PC-9 (cell line): ENCODE measurements around the gene CUL1. TPM values are rescaled to one million over a fixed set of nuclear protein-coding genes. Genes with fewer than 3 reads are reported as not detected.

ENCODE experiments used
- BruUV-seq: library from RNA; stranded (reverse); fragments of 400-500 nt; replicated peaks from 2 replicates; lab custom pipeline; 2021; lab: Mats Ljungman, UMichigan
- CTCF ChIA-PET: fragments of 300-600 bp; sonication (Branson Sonifier 250); formaldehyde crosslinking; loops from one replicate; lab custom pipeline; 2022; ENCODE audit warnings: antibody characterized with exemption; lab: Charles Lee
- POLR2A ChIA-PET: fragments of 300-600 bp; sonication (Branson Sonifier 250); formaldehyde crosslinking; loops from one replicate; lab custom pipeline; 2022; ENCODE audit warnings: antibody characterized with exemption; ENCODE audit not compliant: unreplicated experiment; lab: Charles Lee
- DNase-seq, 2 experiments: peaks; one replicate each; pipeline versions ENCODE4 v3.0.0 to v3.0.0-alpha.2; 2015 to 2022; ENCODE audit warnings: mixed read lengths in 1 of 2
- H2AFZ ChIP-seq: fragments of 200-600 bp; sonication (generic); 2 replicates; pipeline ENCODE4 v1.8.1; 2017; ENCODE audit warnings: antibody characterized with exemption
- H3F3A ChIP-seq: fragments of 200-600 bp; sonication (generic); 2 replicates; pipeline ENCODE4 v1.8.1; 2017; ENCODE audit warnings: antibody characterized with exemption, mild to moderate bottlenecking, low read depth; ENCODE audit not compliant: insufficient read depth
- H3K27ac ChIP-seq: fragments of 200-600 bp; sonication (generic); 2 replicates; pipeline ENCODE4 v1.6.1; 2016; ENCODE audit warnings: mixed run types
- H3K27me3 ChIP-seq: fragments of 200-600 bp; sonication (generic); 2 replicates; pipeline ENCODE4 v1.6.1; 2016; ENCODE audit warnings: low read depth, mixed run types; ENCODE audit not compliant: insufficient read depth
- H3K36me3 ChIP-seq: fragments of 200-600 bp; sonication (generic); 2 replicates; pipeline ENCODE4 v1.6.1; 2016; ENCODE audit warnings: low read depth, mixed run types
- H3K4me1 ChIP-seq: fragments of 200-600 bp; sonication (generic); replicated peaks from 2 replicates; pipeline ENCODE4 v1.6.1; 2016; ENCODE audit warnings: mixed run types; ENCODE audit not compliant: insufficient read depth
- H3K4me2 ChIP-seq: fragments of 200-600 bp; sonication (generic); 2 replicates; pipeline ENCODE4 v1.6.1; 2017; ENCODE audit warnings: mixed run types
- H3K4me3 ChIP-seq: fragments of 200-600 bp; sonication (generic); 2 replicates; pipeline ENCODE4 v1.6.1; 2016; ENCODE audit warnings: mixed run types
- H3K79me2 ChIP-seq: fragments of 200-600 bp; sonication (generic); 2 replicates; pipeline ENCODE4 v1.6.1; 2017; ENCODE audit warnings: low read depth, mixed run types
- H3K9me2 ChIP-seq: fragments of 200-600 bp; sonication (generic); 2 replicates; pipeline ENCODE4 v1.8.1; 2017; ENCODE audit warnings: mild to moderate bottlenecking; ENCODE audit not compliant: insufficient read depth
- H3K9me3 ChIP-seq: fragments of 200-600 bp; sonication (generic); 2 replicates; pipeline ENCODE4 v1.8.1; 2016; ENCODE audit warnings: low read depth; ENCODE audit not compliant: insufficient read depth
- H4K20me1 ChIP-seq: fragments of 200-600 bp; sonication (generic); 2 replicates; pipeline ENCODE4 v1.8.1; 2017; ENCODE audit not compliant: insufficient read depth
- EZH2 ChIP-seq: fragments of 200-600 bp; sonication (generic); IDR thresholded peaks from 2 replicates; pipeline ENCODE4 v1.8.0; 2017; ENCODE audit warnings: antibody characterized with exemption, low read depth
- intact Hi-C: fragments of 100-400 bp; cut with micrococcal nuclease; formaldehyde crosslinking; loops from one replicate; pipeline ENCODE4 v1.10.0; 2022; ENCODE audit not compliant: unreplicated experiment
- total RNA-seq: library from RNA; stranded (reverse); gene quantifications from 2 replicates; pipeline ENCODE4 v1.2.3, GENCODE V29; 2021
- TF ChIP-seq, protein P1 (sequence below): fragments of 200-600 bp; sonication (generic); conservative IDR thresholded peaks from 2 replicates; pipeline ENCODE4 v1.6.1; 2017; ENCODE audit warnings: mixed run types, antibody characterized with exemption, mild to moderate bottlenecking, moderate library complexity

The CUL1 gene
- total RNA-seq, 1 experiment from 2014 or later = 78.3 TPM

DNA sequence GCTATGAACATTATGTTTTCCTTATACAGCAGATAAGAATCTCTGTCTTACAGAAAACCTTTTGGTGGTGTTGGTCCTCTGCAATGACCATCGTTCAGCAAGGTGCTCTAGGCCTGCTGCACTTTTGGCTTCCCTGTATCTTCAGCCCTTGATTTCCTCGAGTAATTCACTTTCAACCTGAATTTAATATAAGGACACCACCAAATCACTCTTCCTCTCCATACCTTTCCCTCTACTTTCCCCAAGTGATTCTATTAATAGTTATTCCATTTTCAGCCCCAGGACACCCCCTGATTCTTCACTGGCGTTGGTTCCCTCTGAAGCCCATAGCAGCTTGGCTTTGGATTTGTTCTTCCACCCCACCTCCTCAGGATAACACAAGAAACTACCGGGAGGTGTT is 113.2 kb downstream of the CUL1 start:
- Histone ChIP-seq H3K4me2 (no peak overlapping the region), H3K9me3 (no peaks in the 10 kb centered on the region), H3K79me2 (no peaks in the 10 kb centered on the region), H3K36me3 (peaks cover 13% of the 10 kb centered on the region; the same call in 1 of the 2 replicates), H3K4me1 (no peaks in the 10 kb centered on the region), H2AFZ (no peak overlapping the region), H3K27ac (no peak overlapping the region), H3K27me3 (no peaks in the 10 kb centered on the region), H3K9me2 (no peaks in the 10 kb centered on the region), H3F3A (peaks cover 6% of the 10 kb centered on the region; the same call in 1 of the 2 replicates), H3K4me3 (no peak overlapping the region), H4K20me1 (0 out of 2 replicates have a peak, but pooled peaks cover 2% of the 10 kb centered on the region)
- intact Hi-C loops = no loop called here
- CTCF ChIA-PET = no interaction called here
- no TSS peak for BruUV-seq
- no peak for DNase-seq
- no peak for TF ChIP-seq EZH2
- TF ChIP-seq, protein P1, sequence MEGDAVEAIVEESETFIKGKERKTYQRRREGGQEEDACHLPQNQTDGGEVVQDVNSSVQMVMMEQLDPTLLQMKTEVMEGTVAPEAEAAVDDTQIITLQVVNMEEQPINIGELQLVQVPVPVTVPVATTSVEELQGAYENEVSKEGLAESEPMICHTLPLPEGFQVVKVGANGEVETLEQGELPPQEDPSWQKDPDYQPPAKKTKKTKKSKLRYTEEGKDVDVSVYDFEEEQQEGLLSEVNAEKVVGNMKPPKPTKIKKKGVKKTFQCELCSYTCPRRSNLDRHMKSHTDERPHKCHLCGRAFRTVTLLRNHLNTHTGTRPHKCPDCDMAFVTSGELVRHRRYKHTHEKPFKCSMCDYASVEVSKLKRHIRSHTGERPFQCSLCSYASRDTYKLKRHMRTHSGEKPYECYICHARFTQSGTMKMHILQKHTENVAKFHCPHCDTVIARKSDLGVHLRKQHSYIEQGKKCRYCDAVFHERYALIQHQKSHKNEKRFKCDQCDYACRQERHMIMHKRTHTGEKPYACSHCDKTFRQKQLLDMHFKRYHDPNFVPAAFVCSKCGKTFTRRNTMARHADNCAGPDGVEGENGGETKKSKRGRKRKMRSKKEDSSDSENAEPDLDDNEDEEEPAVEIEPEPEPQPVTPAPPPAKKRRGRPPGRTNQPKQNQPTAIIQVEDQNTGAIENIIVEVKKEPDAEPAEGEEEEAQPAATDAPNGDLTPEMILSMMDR = no peak
- POLR2A ChIA-PET = no interaction called here

DNA sequence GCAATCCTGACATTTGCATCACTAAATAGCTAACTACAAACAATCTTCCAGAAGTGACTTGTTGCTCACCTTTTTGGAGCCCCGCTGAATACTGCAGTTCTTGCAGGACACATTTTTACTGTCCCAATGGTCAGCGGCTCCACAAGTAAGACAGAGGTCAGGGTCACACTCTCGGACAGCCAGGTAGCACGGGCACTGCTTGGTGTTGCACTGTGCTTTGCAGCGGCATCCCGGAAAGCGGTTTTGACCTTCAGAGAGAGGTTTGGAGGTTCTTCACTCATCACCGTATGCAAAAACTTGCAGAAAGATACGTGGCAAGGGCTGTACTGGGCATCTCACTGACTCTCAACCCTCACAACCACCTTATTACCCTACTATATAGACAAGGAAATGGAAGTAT is 115.2 kb downstream of the CUL1 start:
- Histone ChIP-seq H3K9me3 (no peaks in the 10 kb centered on the region), H3K27me3 (no peaks in the 10 kb centered on the region), H3K4me1 (no peaks in the 10 kb centered on the region), H3K79me2 (no peaks in the 10 kb centered on the region), H3F3A (0 out of 2 replicates have a peak, but pooled peaks cover 6% of the 10 kb centered on the region), H3K4me3 (no peak overlapping the region), H3K9me2 (no peaks in the 10 kb centered on the region), H2AFZ (no peak overlapping the region), H3K36me3 (peaks cover 22% of the 10 kb centered on the region), H3K27ac (no peak overlapping the region), H4K20me1 (0 out of 2 replicates have a peak, but pooled peaks cover 2% of the 10 kb centered on the region), H3K4me2 (no peak overlapping the region)
- ChIA-PET CTCF (no interaction called here), POLR2A (no interaction called here)
- no TSS peak for BruUV-seq
- no peak for DNase-seq
- TF ChIP-seq EZH2 = no peak
- TF ChIP-seq, protein P1 = no peak
- intact Hi-C loops = no loop called here

DNA sequence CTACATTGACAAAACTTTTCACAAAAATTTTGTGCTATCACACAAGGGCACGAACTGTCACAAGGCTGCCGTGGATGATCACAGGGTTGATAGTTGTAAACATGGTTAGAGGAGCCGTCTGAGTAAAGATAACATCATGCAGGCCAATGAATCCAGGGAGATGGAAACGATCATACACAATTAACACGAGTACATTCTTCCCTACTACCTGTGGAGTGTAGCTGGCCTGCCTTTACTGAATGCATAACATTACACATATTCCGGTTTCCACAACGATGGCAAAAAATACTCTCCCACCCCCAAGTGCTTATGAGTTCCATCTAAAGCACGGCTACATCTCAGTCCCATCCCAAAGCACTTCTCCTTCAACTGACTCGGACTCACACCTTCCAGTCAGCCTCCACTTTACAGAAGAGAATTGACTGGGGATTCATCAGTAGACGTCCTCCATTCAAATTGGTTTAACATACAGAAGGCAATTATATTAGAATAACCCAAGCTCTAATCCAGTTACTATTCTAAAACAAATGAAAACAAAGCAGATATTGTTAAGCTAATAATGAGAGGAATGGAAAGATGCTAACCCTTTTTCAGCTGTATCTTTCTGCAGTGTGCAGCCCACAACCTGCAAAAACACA is 116.3 kb downstream of the CUL1 start:
- CTCF ChIA-PET = no interaction called here
- H3F3A ChIP-seq = 0 out of 2 replicates have a peak, but pooled peaks cover 6% of the 10 kb centered on the region
- H3K4me2 ChIP-seq = no peak overlapping the region
- POLR2A ChIA-PET = interaction anchor here (0.7 to 0.8 kb wide), 2 partner anchors 9 to 126 kb away, joined by 4 to 13 read pairs; no protein-coding TSS in a partner anchor
- no TSS peak for BruUV-seq
- no peaks in the 10 kb centered on the region for H3K27me3 ChIP-seq
- intact Hi-C loops = no loop called here
- peaks cover 25% of the 10 kb centered on the region for H3K36me3 ChIP-seq
- H3K79me2 ChIP-seq = no peaks in the 10 kb centered on the region
- H3K9me3 ChIP-seq = no peaks in the 10 kb centered on the region
- 0 out of 2 replicates have a peak, but pooled peaks cover 2% of the 10 kb centered on the region for H4K20me1 ChIP-seq
- H3K4me3 ChIP-seq = no peak overlapping the region
- TF ChIP-seq, protein P1 = no peak
- TF ChIP-seq EZH2 = no peak
- no peak overlapping the region for H2AFZ ChIP-seq
- no peak for DNase-seq
- no peaks in the 10 kb centered on the region for H3K9me2 ChIP-seq
- H3K4me1 ChIP-seq = 0 out of 2 replicates have a peak, but pooled peaks cover under 1% of the 10 kb centered on the region
- H3K27ac ChIP-seq = no peak overlapping the region
